PFSK-1 (cell line): ENCODE data around the gene LRMDA.

Source experiments
- FOXP2 ChIP-seq: optimal IDR thresholded peaks from 2 replicates; pipeline ENCODE3; 2011; ENCODE audit warnings: borderline replicate concordance, control low read depth, inconsistent platforms; ENCODE audit not compliant: insufficient read depth; ENCODE audit errors: extremely low read length, extremely low read depth
- POLR2AphosphoS5 ChIP-seq: IDR thresholded peaks from 2 replicates; pipeline ENCODE4 v1.6.1; 2012; ENCODE audit warnings: low read depth, mild to moderate bottlenecking, control low read depth, low read length, moderate library complexity
- REST ChIP-seq, 2 experiments: IDR thresholded peaks; 2 replicates each; pipeline versions ENCODE4 v1.6.1 to v1.8.0; 2011 to 2012; ENCODE audit warnings: low read depth in 2 of 2, low read length in 2 of 2, control low read depth in 1 of 2, inconsistent platforms in 1 of 2, mild to moderate bottlenecking in 1 of 2, moderate library complexity in 1 of 2; ENCODE audit not compliant: insufficient read depth in 1 of 2
- SIN3A ChIP-seq: IDR thresholded peaks from 2 replicates; pipeline ENCODE4 v1.6.1; 2012; ENCODE audit warnings: mild to moderate bottlenecking, low read length, moderate library complexity, borderline replicate concordance; ENCODE audit not compliant: insufficient read depth
- TAF1 ChIP-seq: IDR thresholded peaks from 2 replicates; pipeline ENCODE4 v1.6.1; 2012; ENCODE audit warnings: low read length, control low read depth, borderline replicate concordance; ENCODE audit not compliant: insufficient read depth

The LRMDA gene

GRCh38 chr10:75866731-75867130 is 435.3 kb downstream of the LRMDA start:
- TF ChIP-seq FOXP2, result no peak
- no peak for TF ChIP-seq REST (IDR thresholded peaks at IDR 0.05; ENCODE audit: insufficient read depth in 1 of 2, low read depth in 2 of 2, low read length in 2 of 2)
- no peak for TF ChIP-seq TAF1
- TF ChIP-seq POLR2AphosphoS5, result no peak
- TF ChIP-seq SIN3A, result no peak

- TF ChIP-seq SIN3A (no peak), FOXP2 (no peak), TAF1 (no peak), REST (IDR thresholded peaks at IDR 0.05; ENCODE audit: insufficient read depth in 1 of 2, low read depth in 2 of 2, low read length in 2 of 2) (no peak), POLR2AphosphoS5 (no peak)
Measured at GRCh38 chr10:75868574-75868973, 437.1 kb downstream of the LRMDA start.

GRCh38 chr10:75870039-75870645 is 438.7 kb downstream of the LRMDA start:
- TF ChIP-seq REST (IDR thresholded peaks at IDR 0.05; ENCODE audit: insufficient read depth in 1 of 2, low read depth in 2 of 2, low read length in 2 of 2) (no peak), SIN3A (no peak), POLR2AphosphoS5 (no peak), TAF1 (no peak), FOXP2 (no peak)

GRCh38 chr10:75875740-75876139 is 444.3 kb downstream of the LRMDA start:
- TF ChIP-seq TAF1, result no peak
- no peak for TF ChIP-seq SIN3A
- no peak for TF ChIP-seq POLR2AphosphoS5
- TF ChIP-seq FOXP2, result no peak
- no peak for TF ChIP-seq REST (IDR thresholded peaks at IDR 0.05; ENCODE audit: insufficient read depth in 1 of 2, low read depth in 2 of 2, low read length in 2 of 2)

GRCh38 chr10:75876710-75877109 is 445.3 kb downstream of the LRMDA start:
- TF ChIP-seq POLR2AphosphoS5, result no peak
- TF ChIP-seq SIN3A, result no peak
- no peak for TF ChIP-seq FOXP2
- no peak for TF ChIP-seq TAF1
- no peak for TF ChIP-seq REST (IDR thresholded peaks at IDR 0.05; ENCODE audit: insufficient read depth in 1 of 2, low read depth in 2 of 2, low read length in 2 of 2)
